NCI-H345 (cell line): Measurements from ENCODE around the gene CKB.

Experiments used
- DNase-seq: peaks from one replicate; lab custom pipeline; 2025; lab: John Stamatoyannopoulos, UW

The CKB gene

DNA sequence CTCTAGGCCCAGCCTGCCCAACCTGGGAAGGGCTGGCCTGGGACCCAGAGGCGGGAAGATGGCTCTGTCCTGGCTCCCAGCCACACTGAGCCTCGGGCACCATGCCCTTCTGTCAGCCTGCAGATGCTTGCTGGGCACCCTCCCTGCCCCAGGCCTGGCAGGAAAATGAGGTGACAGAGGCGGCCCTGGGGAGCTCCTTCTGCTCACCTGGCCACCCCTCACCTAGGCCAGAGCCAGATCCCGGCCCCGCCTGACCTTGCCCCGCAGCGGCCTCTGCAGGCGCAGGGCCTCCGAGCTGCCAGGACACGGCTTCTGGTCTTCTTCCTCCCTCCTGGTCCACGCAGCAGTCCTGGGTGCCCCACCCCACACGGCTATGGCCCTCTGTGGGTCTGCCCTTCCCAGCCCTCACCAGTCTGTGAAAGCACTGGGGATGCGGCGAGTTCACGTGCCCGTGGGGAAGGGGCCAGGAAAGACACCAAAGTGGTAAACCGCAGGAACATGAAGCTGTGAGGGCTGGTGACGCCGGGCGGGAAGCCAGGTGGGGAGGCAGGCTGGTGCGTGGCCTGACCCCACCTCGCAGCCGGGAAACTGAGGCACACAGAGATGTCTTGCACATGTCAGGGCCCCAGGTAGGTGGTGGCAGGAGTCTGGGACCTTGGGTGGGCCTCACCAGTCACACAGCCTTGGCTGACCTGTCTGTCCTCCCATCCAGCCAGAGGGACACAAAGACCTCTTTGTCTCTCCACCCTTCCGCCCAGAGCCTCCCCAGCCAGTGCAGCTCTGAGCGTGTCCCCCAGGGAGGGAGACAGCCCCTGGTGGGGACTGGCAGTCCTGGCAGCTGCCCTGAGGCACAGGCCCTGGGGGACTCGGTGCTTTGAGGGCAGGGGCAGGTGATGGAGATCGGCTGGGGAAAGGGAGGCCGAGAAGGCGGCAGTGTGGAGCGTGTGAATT lies 27.0 kb upstream of the CKB start:
- DNase-seq, result no peak

DNA sequence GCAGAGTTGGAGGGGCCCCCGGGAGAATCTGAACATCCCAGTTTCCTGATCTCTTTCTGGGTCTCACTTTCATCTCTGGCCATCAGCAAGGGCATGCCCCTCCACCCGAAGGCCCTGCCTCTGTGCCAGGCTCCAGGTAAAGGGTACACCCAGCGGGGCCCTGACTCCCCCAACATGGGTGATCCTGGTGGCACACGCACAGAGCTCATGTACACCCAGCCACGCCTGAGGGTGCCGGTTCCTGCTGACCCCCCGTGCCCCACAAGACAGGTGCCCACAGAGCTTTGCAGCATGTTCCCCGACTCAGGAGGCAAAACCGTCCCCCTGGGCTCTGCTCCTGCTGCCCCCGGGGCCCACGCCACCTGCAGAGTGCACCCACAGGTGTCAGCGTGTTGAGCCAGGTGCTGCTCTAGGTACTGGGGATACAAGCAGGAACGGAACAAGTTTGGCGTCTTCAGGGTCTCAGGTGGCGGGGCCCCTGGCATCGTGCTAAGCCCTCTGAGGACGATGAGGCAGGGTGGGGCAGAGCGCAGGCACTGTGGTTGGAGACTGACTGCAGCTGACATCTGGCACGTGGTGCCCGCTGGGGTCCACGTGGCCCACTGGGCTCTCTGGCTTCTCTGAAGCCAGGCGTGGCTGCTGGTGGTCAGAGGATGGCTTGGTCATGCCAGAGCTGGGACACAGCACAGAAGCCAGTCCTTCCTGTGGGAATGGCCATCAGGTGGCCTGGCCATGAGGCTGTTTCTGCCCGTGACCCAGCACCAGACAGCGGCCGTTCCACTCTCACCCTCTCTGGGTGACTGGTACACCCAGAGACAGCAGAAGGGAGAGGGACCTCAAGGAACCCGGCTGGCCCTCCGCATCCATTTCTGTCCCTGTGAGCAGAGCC lies 26.1 kb upstream of the CKB start:
- DNase-seq, result no peak

DNA sequence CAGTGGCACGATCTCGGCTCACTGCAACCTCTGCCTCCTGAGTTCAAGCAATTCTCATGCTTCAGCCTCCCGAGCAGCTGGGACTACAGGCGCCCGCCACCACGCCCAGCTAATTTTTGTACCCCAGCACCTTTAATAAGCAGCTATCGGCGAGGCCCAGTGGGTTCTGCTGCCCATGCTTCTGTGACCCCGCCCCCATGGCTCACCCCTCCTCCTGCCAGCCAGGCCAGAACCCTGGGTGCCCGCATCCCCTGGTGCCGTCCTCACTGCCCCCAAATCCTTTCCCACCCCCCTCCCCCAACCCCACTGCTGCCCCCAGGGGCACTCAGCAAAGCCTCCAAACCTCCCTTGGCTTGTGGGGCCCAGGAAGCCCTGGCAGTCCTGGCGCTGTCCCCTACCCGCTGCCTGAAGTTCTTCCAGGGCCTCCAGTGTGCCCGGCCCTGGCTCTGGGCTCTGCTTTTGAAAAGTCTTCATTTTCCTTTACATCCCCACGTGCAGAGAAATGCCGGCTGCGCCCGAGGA lies 25.4 kb upstream of the CKB start:
- DNase-seq, result no peak

DNA sequence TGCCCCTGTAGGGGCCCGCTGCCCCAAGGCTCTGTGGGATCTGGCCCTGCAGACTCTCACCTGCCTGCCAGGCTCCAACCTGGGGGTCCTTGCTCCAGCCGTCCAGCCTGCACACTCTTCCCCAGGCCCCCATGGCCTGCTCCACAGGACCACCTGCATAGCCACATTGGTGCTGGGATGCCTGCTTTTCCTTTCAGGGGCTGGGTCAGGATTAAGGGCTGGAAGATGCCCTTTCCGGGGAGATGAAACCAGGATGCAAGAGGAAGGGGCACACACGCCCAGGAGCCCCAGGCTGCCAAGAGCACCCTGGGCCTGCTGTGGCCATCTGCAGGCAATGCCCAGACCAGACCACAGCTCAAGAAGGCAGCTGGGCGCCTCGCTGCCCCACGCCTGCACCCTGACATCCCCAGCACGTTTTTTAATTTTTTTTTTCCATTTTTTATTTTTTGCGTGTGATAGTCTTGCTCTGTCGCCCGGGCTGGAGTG lies 24.9 kb upstream of the CKB start:
- DNase-seq, result no peak

DNA sequence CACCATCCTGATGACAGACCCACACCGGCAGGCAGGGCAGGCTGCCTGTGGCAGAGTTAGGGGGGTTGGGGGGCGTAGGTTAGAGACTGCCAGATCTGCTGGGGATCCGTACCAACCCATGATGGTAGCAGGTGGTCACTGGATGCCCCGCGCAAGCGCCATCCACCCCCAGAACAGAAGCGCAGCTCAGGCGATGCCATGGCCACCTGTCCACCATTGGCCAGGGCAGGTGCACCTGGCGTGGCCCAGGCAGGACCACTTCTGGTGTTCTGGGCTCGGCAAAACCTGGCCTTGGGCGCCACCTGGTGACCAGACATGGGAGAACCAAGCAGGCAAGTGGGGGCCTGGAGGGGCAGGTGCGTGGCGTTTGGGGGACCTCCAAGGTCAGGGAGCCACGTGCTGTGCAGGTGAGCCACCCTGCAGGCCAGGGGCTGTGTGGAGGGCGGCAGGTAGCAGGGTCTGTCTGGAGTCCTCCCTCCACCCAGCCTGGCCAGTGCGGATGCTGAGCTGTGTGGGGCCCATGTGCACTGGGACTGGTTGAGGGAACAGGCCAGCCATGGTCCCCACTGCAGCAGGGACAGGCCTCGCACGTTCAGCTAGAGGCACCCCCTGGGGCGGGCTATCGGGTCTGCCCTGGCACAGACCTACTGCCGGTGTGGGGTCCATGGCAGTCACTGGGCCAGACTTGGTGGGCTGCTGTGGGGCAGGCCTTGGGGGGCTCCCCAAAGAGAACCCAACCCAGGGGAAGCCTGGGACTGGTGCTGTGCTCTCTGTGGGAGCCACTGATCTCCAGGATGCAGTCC lies 24.2 kb upstream of the CKB start:
- DNase-seq, result peak; percentile 62

DNA sequence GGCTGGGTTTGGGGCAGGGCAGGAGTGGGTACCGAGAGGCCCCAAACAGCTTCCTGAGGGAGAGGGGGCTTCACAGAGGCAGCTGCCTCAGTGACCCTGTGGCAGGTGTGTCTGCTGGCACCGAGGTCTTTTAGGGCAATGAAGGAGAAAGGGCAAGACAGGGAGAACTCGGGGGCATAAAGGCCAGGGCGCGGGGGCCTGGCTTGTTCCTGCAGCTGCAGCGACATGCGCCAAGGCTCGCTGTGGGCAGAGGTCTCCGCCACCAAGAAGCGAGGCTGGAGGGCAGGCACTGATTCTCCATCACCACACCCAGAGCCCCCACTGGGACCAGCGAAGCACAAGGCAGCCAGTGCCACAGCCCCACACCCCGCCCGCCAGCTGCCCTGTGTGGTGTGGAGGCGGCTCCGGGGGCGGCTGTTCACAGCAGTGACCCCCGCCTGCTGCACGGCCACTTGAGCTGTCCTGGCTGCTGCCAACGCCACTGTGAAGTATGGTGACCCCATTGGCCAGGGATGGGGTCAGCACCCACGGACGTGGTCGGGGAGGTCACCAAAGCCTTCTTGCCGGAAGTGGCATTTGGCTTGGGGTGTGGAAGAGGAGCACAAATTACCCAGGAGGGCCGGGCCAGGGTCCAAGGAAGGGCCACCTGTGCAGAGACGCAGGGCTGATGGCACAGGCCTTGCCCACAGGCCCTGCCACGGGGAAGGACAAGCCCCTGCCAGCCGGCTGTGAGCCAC lies 23.5 kb upstream of the CKB start:
- no peak for DNase-seq

DNA sequence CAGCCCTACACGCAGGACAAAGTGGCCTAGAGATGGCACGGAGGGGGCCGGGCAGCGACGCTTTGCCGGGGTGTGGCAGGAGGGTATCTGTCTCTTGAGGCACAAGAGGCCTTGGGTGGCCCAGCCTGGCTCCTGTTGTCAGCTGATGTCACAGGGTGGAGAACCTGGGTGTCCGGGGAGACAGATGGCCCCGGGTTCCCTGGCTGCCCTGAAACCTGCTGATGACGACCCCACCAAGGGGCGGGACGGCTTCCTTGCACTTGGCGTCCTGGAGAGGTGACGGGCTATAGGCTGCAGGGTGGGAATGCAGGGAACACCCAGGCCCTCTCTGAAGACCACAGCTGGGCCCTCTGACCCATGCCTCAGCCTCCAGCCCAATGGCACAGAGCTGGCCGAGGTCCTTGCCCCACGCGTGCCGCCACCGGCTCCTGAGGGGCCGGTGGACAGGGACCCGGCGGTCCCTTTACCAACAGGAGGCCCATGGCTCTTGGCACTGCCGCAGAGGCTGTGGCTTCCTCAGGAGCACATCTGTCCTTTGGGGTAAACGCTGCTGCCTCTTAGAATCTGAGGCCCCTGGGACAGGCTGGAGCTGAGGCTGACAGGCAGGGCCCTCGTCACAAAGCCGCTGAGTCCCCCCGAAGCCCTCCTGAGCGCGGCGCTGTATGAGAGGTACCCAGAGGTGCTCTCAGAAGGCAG lies 22.7 kb upstream of the CKB start:
- DNase-seq, result no peak

DNA sequence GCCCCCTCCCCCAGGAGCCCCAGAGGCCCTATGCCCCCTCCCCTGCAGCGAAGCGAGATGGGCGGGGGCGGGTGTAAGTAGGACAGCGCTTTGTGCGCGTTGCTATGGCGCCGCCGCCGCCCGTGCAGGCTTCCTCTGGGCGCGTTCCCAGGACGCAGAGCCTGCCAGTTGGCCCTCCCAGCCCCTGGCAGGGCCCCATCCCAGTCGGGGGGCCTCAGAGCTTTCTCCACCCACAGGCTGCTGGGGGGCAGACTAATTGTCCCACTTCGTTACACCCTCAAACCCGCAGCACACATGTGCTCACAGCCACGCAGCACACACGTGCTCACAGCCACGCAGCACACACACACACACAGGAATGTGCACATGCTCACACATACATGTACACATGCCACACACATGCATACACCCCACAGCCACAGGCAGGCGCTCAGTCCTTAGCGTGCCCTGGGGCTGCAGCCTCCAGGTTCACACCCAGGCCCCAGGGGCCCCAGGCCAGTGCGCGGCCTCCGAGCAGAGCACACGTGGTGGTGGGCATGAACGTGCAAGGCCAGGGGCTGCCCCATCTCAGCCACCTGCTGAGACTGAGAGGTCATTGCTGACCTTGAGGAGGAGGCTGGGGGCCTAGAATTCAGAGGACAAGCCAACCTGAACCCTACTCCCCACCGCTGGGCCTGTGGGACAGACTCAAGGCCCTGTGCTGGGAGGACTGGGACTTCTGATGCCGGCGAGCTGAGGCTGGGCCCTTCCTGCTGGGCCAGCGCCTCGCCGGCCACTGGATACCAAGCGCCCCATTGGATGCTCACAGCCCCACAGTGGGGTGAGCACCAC lies 22.0 kb upstream of the CKB start:
- no peak for DNase-seq

DNA sequence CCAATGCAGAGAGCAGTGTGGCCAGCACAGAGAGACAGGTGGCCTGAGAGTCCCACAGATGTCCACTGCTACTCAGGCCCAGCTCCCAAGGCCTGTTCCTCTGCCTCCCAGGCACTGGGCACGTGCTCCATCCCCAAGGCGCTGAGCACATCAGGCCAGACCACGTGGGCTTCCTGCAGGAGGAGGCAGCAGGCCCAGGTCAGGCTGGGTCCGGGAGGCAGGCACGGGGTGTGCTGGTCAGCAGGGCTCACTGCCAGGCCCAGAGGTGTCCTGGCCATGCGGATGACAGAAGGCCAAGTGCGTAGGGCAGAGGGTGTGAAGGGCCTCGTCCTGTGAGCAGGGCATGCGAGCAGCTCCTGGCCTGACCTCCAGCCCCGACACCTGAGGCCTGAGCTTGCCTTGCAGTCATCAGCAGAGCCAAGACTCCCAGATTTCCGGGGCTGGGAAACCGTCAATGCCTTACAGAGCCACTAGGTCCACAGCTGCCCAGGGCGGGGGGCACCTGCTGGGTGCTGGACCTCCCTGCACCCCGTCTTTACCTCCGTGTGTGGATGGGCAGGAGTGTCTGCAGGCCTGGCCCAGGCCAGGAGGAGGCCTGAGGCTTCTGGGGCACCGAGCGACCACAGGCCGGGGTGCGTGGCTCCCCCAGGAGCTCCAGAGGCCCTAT lies 21.2 kb upstream of the CKB start:
- no peak for DNase-seq

DNA sequence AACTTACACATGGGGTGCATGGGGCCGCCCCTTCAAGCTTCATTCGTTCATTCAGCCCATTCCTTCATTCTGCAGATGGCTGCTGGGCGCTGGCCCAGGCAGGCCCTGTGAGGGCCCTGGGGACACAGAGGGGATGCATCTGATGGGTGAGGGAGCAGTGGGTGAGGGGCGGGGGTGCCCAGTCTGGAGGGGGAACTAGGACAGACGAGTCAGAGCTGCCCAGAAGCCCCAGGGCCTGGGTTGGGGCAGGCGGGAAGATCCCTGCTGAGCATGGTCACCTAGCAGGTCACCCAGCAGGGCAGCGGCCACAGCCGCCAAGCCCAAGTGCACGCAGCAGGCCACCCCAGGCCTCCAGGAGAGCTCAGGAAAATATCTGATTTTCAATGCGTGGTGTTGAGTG lies 20.5 kb upstream of the CKB start:
- no peak for DNase-seq

DNA sequence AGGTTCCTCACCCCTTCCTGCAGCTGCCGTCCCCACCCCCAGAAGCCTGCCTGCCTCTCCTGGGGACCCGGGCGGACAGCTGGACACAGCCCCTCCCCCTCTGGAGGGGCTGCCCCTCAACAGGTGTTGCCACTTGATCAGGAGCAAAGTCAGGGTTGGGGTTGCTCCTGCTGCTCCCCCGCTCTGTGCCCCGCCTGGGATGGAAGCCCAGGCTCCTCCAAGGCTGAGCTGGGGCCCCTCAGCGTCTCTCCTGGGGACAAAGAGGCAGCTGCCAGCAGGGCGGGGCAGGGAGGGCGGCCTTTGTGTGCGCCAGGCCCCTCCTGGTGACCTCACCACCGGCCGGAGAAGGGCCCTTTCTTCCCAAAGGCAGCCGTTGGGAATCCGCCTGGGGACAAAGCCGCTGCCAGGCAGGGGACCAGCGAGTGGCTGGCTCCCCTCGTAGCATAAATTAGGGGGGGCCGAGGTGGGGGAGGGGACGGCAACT lies 20.0 kb upstream of the CKB start:
- peak; percentile 70 for DNase-seq

DNA sequence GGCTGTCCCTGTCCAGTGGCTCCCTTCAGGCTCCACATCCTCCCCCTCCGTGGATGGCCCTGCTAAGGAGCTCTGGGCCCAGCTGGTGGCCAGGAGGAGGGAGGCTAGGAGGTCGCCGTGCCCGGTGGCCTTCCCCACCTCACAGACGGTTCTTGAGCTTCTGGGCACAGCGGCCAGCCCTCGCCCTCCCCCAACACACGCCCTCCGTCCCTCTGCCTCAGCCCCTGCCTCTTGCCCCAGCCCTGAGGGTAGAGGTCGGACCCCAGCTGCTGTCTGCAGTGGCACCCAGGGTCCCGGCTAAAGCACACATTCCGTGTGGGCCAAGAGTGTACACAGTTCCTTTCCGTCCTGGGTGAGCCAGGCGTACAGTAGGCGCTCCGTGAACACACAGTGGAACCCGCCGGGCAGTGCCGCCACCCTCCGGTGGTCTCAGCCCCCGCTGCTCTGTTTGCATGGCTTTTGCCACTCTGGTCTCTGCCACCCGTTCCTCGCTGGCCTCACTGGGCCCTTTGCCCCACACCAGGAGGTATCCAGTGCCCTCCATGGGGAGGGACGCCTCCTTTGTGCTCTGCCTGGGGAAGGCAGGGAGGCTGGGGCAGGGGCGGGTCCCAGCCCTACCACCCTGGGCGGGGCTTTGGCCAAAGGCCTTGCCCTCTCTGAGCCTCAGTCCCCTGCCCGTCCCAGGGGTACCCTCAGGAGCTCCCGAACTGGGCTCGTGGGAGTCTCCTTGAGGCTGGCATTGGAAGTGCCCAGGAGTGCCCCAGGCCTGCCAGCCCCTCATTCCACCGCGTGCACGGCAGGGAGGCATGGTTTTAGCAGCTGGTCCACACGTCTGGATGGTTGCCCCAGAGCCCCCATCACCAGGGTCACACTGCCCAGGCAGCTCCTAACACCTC lies 19.3 kb upstream of the CKB start:
- DNase-seq, result no peak

DNA sequence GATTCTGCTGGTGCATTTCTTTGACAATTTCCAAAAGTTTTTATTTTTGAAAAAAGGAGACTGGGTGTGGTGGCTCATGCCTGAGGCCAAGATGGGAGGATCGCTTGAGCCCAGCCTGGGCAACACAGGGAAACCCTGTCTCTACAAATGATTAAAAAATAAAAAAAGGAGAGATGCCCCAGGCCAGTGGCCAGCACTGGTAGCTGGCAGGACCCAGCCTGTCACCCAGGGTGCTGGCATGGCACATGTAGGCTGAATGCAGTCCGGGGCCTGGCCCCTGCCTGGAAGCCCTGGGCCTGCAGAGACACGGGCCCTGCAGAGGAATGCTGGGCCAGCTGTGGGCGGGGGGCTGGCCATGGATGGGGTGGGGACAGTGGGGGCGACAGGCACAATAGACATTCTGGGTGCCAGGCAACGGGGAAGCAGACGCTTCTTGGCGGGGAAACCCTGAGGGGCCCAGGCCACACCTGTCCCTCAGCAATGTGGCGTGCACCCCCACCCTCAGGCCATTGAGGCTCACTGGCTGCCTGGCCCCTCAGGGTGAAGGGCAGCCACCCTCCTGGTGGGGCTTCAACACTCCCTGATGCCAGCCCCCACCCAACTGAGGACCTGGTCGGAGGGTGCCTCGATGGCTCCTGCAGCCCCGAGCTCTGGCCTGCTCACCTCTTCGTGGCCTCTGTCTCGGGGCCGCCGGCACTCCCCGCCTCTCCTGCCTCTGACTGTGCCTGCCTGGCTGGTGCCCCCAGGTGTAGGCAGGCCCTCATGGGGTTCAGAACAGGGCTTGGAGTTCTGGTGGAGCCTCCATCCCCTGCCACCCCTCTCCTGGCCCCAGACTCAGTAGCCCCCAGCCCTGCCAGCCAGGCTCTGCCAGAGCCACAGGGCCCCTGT lies 18.4 kb upstream of the CKB start:
- DNase-seq, result no peak

DNA sequence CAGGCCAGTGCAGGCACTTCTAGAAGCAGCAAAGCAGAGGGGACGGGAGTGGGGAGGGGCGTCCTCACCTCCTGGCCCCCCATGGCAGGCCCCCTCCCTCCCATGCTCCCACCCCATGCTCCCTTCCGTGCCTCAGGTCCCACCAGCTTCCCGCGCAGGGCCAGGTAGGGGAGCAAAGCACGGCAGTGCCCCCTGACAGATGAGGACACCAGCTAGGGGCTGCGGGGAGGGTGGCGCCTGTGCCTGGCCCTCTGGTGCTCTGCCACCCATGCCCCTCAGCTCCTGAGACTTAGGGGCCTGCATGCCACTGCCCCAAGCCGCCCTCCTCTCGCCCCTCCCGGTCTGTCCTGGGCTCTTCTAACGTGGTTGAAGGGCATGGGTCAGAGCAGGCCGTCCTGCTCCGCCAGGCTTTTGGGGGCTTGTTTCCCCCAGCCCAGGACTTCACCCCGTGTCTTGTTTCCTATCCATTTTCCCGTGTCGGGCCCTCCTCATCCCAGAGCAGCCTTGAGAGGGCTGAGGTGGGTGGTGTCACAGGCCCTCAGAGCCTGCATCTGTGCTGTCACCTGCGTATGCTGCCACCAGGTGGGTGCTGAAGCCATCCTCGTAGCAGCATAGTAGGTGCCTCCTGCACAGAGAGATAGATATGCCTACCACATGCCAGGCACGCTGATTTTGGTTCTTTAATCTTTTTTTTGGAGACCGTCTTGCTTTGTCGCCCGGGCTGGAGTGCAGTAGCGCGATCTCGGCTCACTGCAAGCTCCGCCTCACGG lies 16.6 kb upstream of the CKB start:
- DNase-seq, result no peak

DNA sequence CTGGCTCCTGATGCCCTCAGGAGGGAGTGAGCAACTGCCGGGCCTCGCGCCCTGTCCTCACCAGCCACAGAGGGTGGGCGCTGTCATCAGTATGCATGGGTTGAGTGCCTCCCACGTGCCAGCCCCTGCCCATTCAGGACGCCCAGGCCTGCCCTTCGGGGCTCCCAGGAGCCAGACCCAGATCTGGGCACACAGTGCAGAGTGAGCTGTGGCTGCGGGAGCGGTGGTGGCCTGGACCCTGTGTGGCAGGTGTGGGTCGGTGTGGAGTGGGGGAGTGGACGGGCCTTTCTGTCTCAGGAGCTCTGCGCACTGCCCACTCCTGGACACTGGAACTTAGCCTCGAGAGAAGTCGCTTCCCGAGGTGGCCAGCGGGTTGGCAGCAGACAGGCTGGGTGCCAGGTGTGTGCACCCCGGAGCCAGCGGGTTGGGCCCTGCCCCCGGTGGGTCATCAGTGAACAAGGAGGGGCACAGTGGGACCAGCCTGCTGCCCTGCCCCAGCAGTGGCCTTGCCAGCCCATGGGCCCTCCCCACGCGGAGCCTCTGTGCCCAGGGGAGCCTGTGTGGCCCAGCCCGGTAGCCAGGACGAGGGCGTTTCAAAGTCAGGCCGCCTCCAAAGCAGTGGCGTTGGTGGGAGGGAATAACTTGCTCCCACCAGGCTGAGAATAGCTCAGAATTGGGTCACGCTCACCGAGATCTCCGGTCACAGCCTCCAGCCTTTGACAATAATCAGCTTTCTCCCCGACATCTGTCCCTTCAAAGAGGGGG lies 15.8 kb upstream of the CKB start:
- no peak for DNase-seq
